RCC 7860 (cell line): ENCODE measurements around the gene ELOVL6.
"Not testable (repeated sequence)": the region's sequence is repeated elsewhere in the genome, so short reads cannot be mapped to it uniquely, and the experiment has no call there.

ENCODE experiments used
- DNase-seq: peaks from one replicate; pipeline ENCODE4 v3.0.0-alpha.2; 2015; ENCODE audit warnings: low spot score
- FAIRE-seq: peaks from 2 replicates; lab custom pipeline; 2012; peaks lifted over from hg19 to GRCh38; lab: Jason Lieb, UNC

The ELOVL6 gene

DNA sequence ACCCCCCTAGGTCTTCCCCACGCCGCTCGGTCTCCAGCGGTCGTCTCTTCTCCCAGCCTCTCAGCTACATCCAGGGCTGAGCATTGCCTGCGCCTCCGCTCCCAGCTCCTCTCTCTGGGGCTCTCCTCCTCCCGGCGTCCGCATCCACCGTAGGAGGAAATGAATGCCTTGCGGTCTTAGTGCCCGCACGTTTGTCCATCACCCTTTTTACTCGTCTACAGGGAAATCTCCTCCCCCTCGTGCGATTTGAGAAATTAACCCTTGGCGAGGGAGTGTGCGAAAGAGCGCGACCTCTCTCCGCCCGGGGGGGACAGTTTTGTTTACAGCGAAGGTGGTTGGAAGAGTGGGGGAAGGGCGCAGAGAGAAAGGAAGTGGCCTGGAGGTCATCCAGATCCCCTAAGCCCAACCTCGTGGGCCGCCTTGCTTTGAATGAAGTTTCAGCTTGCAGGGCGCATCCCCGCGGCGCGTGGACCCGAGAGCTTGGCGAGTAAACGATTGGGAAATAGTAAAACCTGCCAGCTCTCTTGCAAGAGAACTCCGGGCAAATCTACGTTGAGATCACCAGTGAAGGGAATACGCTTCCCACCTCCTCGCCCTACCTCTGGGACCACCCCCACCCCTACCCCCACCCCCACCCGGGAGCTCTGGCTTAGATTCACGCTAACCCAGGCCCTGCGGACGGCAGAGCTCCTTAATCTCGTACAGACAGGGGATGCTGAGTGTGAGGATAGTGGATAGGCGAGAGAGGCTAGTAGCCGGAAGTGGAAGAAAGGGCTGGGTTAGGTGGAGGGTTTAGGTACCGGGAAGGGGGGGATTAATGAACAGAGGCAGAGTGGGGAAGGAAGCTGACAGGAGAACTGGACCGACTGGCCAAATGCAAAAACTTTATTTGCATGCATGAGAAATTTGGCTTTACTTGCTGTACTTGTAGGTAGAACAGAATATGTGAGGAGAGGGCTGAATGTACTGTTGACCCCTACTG is at the start of gene ELOVL6:
Gene ELOVL6 (minus strand): TSS at position 181 of the 982 bp plus-strand sequence. CDS start 280 bp downstream, outside the sequence.
- FAIRE-seq (no peak), DNase-seq (peak; percentile 70)

GRCh38 chr4:110248100-110248499 is 49.7 kb upstream of the ELOVL6 start:
- FAIRE-seq (no peak), DNase-seq (no peak)

DNA sequence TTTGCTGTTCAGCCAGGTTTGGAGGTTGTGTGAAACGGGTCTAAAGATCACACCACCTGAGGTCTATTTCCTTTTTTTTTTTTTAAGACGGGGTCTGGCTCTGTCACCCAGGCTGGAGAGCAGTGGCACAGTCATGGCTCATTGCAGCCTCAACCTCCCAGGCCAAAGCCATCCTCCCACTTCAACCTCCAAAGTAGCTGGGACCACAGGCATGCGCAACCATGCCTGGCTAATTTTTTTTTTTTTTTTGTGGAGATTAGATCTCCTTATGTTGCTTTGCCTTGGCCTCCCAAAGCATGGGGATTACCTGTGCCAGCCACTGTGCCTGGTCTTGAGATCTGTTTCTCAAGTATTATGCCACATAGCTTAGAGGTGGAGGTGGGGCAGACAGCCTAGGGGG is 49.2 kb upstream of the ELOVL6 start:
- no peak for DNase-seq
- no peak for FAIRE-seq

GRCh38 chr4:110245577-110245976 is 47.2 kb upstream of the ELOVL6 start:
- DNase-seq, result no peak
- no peak for FAIRE-seq

GRCh38 chr4:110236324-110236723 is 37.9 kb upstream of the ELOVL6 start:
- FAIRE-seq (no peak), DNase-seq (no peak)

- not testable (repeated sequence) for DNase-seq, FAIRE-seq
Measured at GRCh38 chr4:110233581-110233980, 35.2 kb upstream of the ELOVL6 start.

DNA sequence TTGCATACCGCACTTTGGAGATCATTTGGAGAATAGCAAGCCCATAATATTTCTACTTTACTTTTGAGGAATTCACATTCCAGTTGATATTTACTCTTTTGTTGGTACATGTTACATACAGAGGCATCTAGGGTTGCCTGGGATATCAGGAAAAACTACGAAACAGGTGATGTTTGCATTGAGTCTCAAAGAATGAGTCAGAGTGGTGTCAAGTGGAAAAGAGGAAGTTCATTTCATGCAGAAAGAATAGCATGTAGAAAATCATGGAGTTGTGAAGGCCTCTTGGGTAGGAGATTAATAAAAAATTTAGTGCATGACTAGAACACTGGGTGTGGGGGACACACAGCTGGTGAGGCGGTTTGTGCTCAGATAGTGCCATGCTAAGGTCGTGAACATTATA is 33.5 kb upstream of the ELOVL6 start:
- FAIRE-seq (no peak), DNase-seq (peak; percentile 31)

DNA sequence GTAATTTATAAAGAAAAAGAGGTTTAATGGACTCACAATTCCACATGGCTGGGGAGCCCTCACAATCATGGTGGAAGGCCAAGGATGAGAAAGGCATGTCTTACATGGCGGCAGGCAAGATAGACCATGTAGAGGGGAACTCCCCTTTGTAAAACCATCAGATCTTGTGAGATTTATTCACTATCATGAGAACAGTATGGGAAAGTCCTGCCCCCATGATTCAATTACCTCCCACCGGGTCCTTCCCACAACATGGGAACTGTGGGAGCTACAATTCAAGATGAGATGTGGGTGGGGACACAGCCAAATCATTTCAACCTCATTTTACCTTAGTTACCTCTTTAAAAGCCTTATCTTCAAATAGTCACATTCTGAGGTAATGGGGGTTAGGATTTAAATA is 30.9 kb upstream of the ELOVL6 start:
- no peak for FAIRE-seq
- DNase-seq, result no peak

GRCh38 chr4:110224812-110225211 is 26.4 kb upstream of the ELOVL6 start:
- peak; percentile 48 for DNase-seq
- FAIRE-seq, result peak; percentile 78

GRCh38 chr4:110224142-110224541 is 25.7 kb upstream of the ELOVL6 start:
- no peak for FAIRE-seq
- DNase-seq, result no peak

GRCh38 chr4:110218935-110219334 is 20.5 kb upstream of the ELOVL6 start:
- not testable (repeated sequence) for FAIRE-seq, DNase-seq

DNA sequence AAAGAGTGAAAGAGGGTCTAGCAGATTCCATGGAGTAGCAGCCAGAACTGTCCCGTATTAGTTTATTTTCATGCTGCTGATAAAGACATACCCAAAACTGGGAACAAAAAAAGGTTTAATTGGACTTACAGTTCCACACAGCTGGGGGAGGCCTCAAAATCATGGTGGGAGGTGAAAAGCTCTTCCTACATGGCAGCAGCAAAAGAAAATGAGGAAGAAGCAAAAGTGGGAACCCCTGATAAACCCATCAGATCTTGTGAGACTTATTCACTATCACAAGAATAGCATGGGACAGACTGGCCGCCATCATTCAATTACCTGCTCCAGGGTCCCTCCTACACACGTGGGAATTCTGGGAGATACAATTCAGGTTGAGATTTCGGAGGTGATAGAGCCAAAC is 18.8 kb upstream of the ELOVL6 start:
- FAIRE-seq, result not testable (repeated sequence)

DNA sequence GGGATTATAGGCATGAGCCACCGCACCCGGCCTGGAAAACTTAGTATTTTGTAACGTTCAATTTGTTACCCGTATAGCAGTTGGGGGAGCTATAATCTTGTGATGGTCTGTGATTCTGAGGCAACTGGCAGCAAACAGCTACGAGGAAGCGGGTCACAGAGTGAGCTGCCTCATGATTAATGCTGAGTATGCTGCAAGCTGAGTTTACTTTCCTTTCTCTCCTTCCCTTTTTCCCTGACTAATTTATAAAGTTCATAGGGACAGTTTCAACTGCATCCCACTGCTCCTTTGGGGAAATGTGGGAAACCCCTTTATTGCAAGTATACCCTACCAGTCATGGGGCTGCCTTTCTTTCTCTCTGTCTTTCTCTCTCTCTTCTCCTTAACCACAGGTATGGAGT is 17.7 kb upstream of the ELOVL6 start:
- FAIRE-seq, result no peak
- no peak for DNase-seq

More for the DNA sequence above, 18.8 kb upstream of the ELOVL6 start:
- DNase-seq, result not testable (repeated sequence)

DNA sequence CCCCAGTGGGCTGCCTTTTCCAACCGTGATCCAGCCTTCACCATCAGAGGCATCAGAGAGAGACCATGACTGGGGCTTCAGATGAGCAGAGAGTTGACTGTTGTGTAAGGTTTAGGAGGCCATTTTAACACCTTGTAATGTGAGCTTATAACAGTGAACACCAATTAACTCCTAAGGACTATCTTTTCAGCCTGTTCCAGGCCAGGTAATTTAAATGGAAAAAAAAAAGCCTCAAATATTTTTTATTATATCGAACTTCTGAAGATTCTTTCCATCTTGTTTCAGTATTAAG is 13.3 kb upstream of the ELOVL6 start:
- no peak for FAIRE-seq

DNA sequence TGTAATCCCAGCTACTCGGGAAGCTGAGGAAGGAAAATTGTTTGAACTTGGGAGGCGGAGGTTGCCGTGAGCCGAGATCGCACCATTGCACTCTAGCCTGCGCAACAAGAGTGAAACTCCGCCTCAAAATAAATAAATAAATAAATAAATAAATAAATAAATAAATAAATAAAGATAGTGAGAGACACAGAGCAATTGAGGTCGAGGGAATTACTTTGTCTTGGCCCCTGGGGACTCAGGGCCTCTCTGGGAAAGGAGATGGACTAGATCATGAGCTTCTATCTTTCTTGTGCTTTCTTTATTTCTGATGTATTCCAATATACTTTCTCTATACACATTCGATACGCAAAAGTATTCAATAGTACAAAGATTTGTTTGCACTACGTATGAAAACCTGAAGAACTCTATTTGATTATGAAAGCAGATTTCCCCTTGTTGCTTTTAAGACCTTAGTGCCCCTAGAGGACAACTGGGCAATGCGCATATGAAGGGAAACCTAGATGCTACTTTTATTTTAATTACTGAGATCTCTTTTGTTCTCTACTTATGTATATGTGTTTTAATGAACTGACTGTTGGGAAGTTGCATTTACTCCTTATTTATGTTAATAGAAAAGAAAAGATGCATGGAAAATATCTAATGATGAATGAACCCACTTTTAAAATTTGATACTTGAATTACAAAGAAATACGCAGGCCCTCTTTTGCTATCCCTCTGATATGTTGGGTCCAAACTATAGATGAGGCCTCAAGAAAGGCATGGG is 12.8 kb upstream of the ELOVL6 start:
- DNase-seq (peak; percentile 41), FAIRE-seq (peak; percentile 82)

More for the DNA sequence above, 13.3 kb upstream of the ELOVL6 start:
- DNase-seq, result no peak

- FAIRE-seq (peak; percentile 20), DNase-seq (no peak)
Measured at GRCh38 chr4:110208419-110208818, 10.0 kb upstream of the ELOVL6 start.

- DNase-seq (no peak), FAIRE-seq (no peak)
Measured at GRCh38 chr4:110207233-110207632, 8.8 kb upstream of the ELOVL6 start.

DNA sequence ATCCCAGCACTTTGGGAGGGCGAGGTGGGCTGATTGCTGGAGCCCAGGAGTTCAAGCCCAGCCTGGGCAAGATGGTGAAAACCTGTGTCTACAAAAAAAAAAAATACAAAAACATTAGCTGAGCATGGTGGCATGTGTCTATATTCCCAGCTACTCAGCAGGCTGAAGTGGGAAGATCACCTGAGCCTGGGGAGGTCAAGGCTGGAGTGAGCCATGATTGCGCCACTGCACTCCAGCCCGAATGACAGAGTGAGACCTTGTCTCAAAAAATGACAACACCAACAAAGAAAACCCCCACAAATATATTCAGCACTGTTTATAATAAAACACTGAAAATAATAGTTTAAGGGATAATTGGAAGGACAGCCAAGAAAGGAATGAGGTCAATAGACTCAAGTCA is 3.6 kb upstream of the ELOVL6 start:
- no peak for FAIRE-seq
- no peak for DNase-seq

DNA sequence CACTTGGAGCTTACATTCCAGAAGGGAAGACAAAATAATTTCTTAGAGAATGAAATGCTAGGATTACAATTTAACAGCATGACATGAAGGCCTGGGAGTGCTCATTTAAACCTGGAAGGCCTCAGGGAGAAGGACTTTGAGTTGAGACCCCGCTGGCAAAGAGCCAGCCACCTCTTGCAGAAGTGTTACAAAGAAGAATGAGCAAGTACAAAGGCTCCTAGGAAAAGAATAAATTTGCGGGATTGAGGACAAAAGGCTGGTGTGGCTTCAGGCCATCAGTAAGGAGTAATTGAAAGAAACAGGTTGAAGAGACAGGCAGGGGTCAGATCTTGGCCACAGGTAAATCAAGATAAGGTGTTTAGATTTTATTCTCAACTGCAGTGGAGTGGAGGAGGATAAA is 3.1 kb upstream of the ELOVL6 start:
- FAIRE-seq, result no peak
- no peak for DNase-seq

DNA sequence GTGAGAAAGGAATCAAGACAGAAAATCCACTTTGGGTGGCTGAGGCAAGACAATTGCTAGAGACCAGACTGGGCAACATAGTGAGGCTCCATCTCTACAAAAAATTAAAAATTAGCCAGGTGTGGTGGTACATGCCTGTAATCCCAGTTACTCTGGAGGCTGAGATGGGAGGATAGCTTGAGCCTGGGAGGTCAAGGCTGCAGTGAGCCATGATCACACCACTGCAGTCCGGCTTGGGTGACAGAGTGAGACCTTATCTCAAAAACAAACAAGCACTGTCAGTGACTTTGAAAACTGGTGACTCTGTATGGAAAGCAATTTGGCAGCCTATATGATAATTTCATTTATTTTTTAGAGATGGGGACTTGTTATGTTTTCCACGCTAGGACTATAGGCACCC is 2.3 kb upstream of the ELOVL6 start:
- FAIRE-seq (no peak), DNase-seq (no peak)

GRCh38 chr4:110198049-110198434 is 373 bp downstream of the ELOVL6 start:
- peak; percentile 4 for DNase-seq
- FAIRE-seq, result no peak

DNA sequence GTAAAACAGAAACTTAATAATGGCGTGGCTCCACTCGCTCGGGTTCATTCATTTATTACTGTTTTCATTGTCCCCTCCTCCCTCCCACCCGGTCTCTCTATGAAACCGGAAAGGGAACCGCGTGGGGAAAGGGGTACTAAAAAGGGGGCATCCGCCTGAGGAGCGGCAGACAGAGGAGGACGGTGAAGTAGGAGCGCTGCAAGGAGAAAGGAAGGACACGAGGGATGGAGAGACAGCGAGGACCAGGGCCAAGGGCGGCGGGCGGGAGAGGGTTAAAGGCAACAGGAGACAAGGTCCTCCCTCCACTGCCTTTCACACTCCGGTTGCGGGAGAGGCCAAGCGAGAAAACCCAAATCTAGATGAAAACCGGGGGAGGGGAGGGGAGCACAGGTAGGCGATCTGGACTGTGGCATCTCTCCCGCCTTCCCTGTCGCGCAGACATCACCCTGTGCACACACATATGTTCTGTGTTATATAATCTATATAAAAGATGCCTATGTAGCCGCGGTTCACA is 829 bp downstream of the ELOVL6 start:
- FAIRE-seq (no peak), DNase-seq (peak; percentile 8)
